Gastroesophageal sphincter (tissue), 3 donors: ENCODE results near the gene DIP2C.

ENCODE experiments used
- CTCF ChIP-seq, 4 experiments: fragments of 200-600 bp in 2 of 4; fragments of 450-650 bp in 2 of 4; sonication (generic) in 1 of 4; IDR thresholded peaks; one replicate each; pipeline ENCODE4 v1.5.1; 2017 to 2019; ENCODE audit warnings: antibody characterized with exemption in 4 of 4, mild to moderate bottlenecking in 2 of 4, moderate library complexity in 2 of 4
- EP300 ChIP-seq: sonication (generic); formaldehyde crosslinking; IDR thresholded peaks from one replicate; pipeline ENCODE4 v1.6.1; 2017; ENCODE audit warnings: antibody characterized with exemption, mild to moderate bottlenecking
- POLR2A ChIP-seq, 2 donors: fragments of 450-650 bp; IDR thresholded peaks; one replicate each; pipeline ENCODE4 v1.6.1; 2017; ENCODE audit warnings: antibody characterized with exemption in 2 of 2, mild to moderate bottlenecking in 2 of 2, moderate library complexity in 1 of 2
- POLR2AphosphoS5 ChIP-seq: sonication (generic); formaldehyde crosslinking; IDR thresholded peaks from one replicate; pipeline ENCODE4 v1.6.1; 2017; ENCODE audit warnings: antibody characterized with exemption

GRCh38 chr10:367636-368035 lies 321.8 kb downstream of the DIP2C start:
- TF ChIP-seq CTCF (IDR thresholded peaks at IDR 0.05) (no peak), POLR2A (IDR thresholded peaks at IDR 0.05) (no peak), EP300 (no peak), POLR2AphosphoS5 (no peak)
